ENCODE measurements around the gene EIF4G3. TPM values are rescaled to one million over a fixed set of nuclear protein-coding genes. Genes with fewer than 3 reads are reported as not detected.

EIF4G3 gene
- total and polyA plus RNA-seq, 4 donors = 16.5 to 59.8 (median 33.4) TPM

DNA sequence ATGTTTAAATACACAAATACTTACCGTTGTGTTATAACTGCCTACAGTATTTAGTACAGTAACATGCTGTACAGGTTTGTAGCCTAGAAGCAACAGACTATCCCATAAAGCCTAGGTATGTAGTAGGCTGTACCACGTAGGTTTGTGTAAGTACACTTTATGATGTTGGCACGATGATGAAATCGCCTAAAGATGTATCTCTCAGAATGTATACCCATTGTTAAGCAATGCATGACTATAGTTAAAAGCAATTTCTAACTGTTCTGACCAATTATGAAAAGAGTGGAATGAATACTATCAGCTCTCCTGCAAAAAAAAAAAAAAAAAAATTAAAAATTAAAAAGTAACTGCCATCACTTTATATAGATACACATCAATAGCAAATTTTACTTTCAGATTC, 401.0 kb downstream of the EIF4G3 start:
- Histone ChIP-seq H3K9me3 (ENCODE audit: control insufficient read depth in 4 of 4, insufficient read depth in 3 of 4, low read length in 3 of 4) (no peaks in the 10 kb centered on the region), H3K9ac (ENCODE audit: insufficient read depth in 1 of 2, low read length in 2 of 2) (no peak overlapping the region), H3K36me3 (ENCODE audit: control insufficient read depth in 4 of 4, insufficient read depth in 4 of 4, low read length in 4 of 4) (peaks cover 9 to 54% (median 24%) of the 10 kb centered on the region in 4 donors), H3K4me3 (no peak overlapping the region), H3K27ac (ENCODE audit: low read depth in 1 of 2, low read length in 1 of 2) (no peak overlapping the region), H3K4me1 (ENCODE audit: control insufficient read depth in 5 of 5, insufficient read depth in 5 of 5, low read length in 5 of 5) (peaks cover 0 to 7% (median 0%) of the 10 kb centered on the region in 5 donors), H3K27me3 (ENCODE audit: control insufficient read depth in 3 of 3, insufficient read depth in 3 of 3, low read length in 2 of 3) (no peaks in the 10 kb centered on the region)
- TF ChIP-seq, protein P1, sequence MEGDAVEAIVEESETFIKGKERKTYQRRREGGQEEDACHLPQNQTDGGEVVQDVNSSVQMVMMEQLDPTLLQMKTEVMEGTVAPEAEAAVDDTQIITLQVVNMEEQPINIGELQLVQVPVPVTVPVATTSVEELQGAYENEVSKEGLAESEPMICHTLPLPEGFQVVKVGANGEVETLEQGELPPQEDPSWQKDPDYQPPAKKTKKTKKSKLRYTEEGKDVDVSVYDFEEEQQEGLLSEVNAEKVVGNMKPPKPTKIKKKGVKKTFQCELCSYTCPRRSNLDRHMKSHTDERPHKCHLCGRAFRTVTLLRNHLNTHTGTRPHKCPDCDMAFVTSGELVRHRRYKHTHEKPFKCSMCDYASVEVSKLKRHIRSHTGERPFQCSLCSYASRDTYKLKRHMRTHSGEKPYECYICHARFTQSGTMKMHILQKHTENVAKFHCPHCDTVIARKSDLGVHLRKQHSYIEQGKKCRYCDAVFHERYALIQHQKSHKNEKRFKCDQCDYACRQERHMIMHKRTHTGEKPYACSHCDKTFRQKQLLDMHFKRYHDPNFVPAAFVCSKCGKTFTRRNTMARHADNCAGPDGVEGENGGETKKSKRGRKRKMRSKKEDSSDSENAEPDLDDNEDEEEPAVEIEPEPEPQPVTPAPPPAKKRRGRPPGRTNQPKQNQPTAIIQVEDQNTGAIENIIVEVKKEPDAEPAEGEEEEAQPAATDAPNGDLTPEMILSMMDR (IDR thresholded peaks at IDR 0.05; ENCODE audit: control extremely low read depth, extremely low read depth) = no peak
- DNase-seq = no peak
- 88 to 91% methylated on average over 4 of the region's 4 CpGs for WGBS, 2 donors
- no peak for ATAC-seq (ENCODE audit: insufficient read depth, low FRiP score)

- no peak overlapping the region for H3K27ac ChIP-seq (ENCODE audit: low read depth in 1 of 2, low read length in 1 of 2)
- DNase-seq (no peak), ATAC-seq (ENCODE audit: insufficient read depth, low FRiP score) (no peak)
- no peaks in the 10 kb centered on the region for H3K27me3 ChIP-seq (ENCODE audit: control insufficient read depth in 3 of 3, insufficient read depth in 3 of 3, low read length in 2 of 3)
- WGBS, 2 donors = 90 to 94% methylated on average over 3 of the region's 3 CpGs
- no peaks in the 10 kb centered on the region for H3K9me3 ChIP-seq (ENCODE audit: control insufficient read depth in 4 of 4, insufficient read depth in 3 of 4, low read length in 3 of 4)
- no peak overlapping the region for H3K4me3 ChIP-seq
- H3K36me3 ChIP-seq (ENCODE audit: control insufficient read depth in 4 of 4, insufficient read depth in 4 of 4, low read length in 4 of 4) = peaks cover 25 to 74% (median 38%) of the 10 kb centered on the region in 4 donors
- TF ChIP-seq, protein P1 (IDR thresholded peaks at IDR 0.05; ENCODE audit: control extremely low read depth, extremely low read depth) = no peak
- H3K4me1 ChIP-seq (ENCODE audit: control insufficient read depth in 5 of 5, insufficient read depth in 5 of 5, low read length in 5 of 5) = no peaks in the 10 kb centered on the region
- no peak overlapping the region for H3K9ac ChIP-seq (ENCODE audit: insufficient read depth in 1 of 2, low read length in 2 of 2)
These were observed 404.9 kb downstream of the EIF4G3 start for GRCh38 chr1:20771780-20772179.

DNA sequence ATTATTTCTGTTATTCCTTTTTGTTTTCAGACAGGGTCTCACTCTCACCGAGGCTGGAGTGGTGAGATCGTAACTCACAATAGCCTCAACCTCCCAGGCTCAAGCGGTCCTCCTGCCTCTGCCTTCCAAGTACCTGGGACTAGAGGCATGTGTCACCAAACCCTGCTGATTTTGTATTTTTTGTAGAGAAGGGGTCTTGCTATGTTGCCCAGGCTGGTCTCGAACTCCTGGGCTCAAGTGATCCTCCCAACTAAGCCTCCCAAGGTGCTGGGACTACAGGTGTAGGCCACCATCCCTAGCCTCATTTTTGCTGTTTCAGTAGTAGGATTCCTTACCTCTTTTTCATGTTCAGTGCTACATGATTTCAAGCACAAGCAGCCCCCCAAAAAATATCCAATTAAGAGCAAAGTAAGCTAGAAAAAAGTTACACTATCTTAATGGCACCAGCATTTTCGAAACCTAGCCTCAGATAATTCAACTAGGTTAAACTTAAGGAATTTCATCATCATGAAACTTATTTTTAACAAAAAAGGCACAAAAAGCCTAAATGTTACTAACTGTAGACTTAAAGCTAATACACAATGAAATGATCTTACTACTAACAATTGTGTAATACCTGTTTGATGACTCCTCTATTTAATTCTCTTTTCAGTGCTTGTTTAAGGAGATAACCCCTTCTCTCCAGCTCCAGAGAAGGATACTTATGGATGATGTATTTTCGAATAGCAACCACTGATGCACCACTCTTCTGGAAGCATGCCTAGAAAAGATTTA, 406.2 kb downstream of the EIF4G3 start:
- WGBS, 2 donors = 96 to 97% methylated on average over 6 of the region's 6 CpGs
- H3K27me3 ChIP-seq (ENCODE audit: control insufficient read depth in 3 of 3, insufficient read depth in 3 of 3, low read length in 2 of 3) = no peaks in the 10 kb centered on the region
- DNase-seq = no peak
- no peak for ATAC-seq (ENCODE audit: insufficient read depth, low FRiP score)
- H3K4me1 ChIP-seq (ENCODE audit: control insufficient read depth in 5 of 5, insufficient read depth in 5 of 5, low read length in 5 of 5) = no peaks in the 10 kb centered on the region
- TF ChIP-seq, protein P1 (IDR thresholded peaks at IDR 0.05; ENCODE audit: control extremely low read depth, extremely low read depth) = no peak
- peaks cover 33 to 69% (median 44%) of the 10 kb centered on the region in 4 donors for H3K36me3 ChIP-seq (ENCODE audit: control insufficient read depth in 4 of 4, insufficient read depth in 4 of 4, low read length in 4 of 4)
- H3K4me3 ChIP-seq = no peak overlapping the region
- no peak overlapping the region for H3K27ac ChIP-seq (ENCODE audit: low read depth in 1 of 2, low read length in 1 of 2)
- H3K9me3 ChIP-seq (ENCODE audit: control insufficient read depth in 4 of 4, insufficient read depth in 3 of 4, low read length in 3 of 4) = no peaks in the 10 kb centered on the region
- no peak overlapping the region for H3K9ac ChIP-seq (ENCODE audit: insufficient read depth in 1 of 2, low read length in 2 of 2)
